GM18511 (cell line): Measurements from ENCODE around the gene YEATS4.
"Not testable (repeated sequence)": the region's sequence is repeated elsewhere in the genome, so short reads cannot be mapped to it uniquely, and the experiment has no call there.

ENCODE experiments used
- ATAC-seq: cut with Tn5 transposase; IDR thresholded peaks from one replicate; pipeline ENCODE4 v1.9.1; 2021; ENCODE audit warnings: mild to moderate bottlenecking, moderate library complexity; ENCODE audit not compliant: unreplicated experiment

YEATS4 gene

GRCh38 chr12:69359531-69360347, at the start of gene YEATS4:
YEATS4 (plus strand) TSS chr12:69359743; CDS start chr12:69359973, 230 bp downstream.
- ATAC-seq, result peak; percentile 85

GRCh38 chr12:69313209-69313608, 46.3 kb upstream of the YEATS4 start:
- no peak for ATAC-seq

GRCh38 chr12:69316784-69317183, 42.8 kb upstream of the YEATS4 start:
- not testable (repeated sequence) for ATAC-seq

GRCh38 chr12:69317233-69317632, 42.3 kb upstream of the YEATS4 start:
- ATAC-seq, result not testable (repeated sequence)

GRCh38 chr12:69318225-69318624, 41.3 kb upstream of the YEATS4 start:
- no peak for ATAC-seq

- no peak for ATAC-seq
Measured at GRCh38 chr12:69321351-69321750, 38.2 kb upstream of the YEATS4 start.

- ATAC-seq, result peak; percentile 99
Measured at GRCh38 chr12:69324797-69325466, 34.6 kb upstream of the YEATS4 start.

- ATAC-seq, result no peak
Measured at GRCh38 chr12:69328426-69328825, 31.1 kb upstream of the YEATS4 start.

- no peak for ATAC-seq
Measured at GRCh38 chr12:69329669-69330428, 29.7 kb upstream of the YEATS4 start.

- peak; percentile 89 for ATAC-seq
Measured at GRCh38 chr12:69330475-69331473, 28.8 kb upstream of the YEATS4 start.

- ATAC-seq, result no peak
Measured at GRCh38 chr12:69331519-69331908, 28.0 kb upstream of the YEATS4 start.

GRCh38 chr12:69331909-69332684, 27.4 kb upstream of the YEATS4 start:
- no peak for ATAC-seq

GRCh38 chr12:69332815-69333358, 26.7 kb upstream of the YEATS4 start:
- no peak for ATAC-seq

- ATAC-seq, result no peak
Measured at GRCh38 chr12:69334158-69334557, 25.4 kb upstream of the YEATS4 start.

GRCh38 chr12:69337311-69338090, 22.0 kb upstream of the YEATS4 start:
- no peak for ATAC-seq

GRCh38 chr12:69338120-69338859, 21.3 kb upstream of the YEATS4 start:
- ATAC-seq, result no peak

GRCh38 chr12:69338936-69339335, 20.6 kb upstream of the YEATS4 start:
- ATAC-seq, result no peak

- ATAC-seq, result no peak
Measured at GRCh38 chr12:69339999-69340398, 19.5 kb upstream of the YEATS4 start.
